WTC11 (cell line): ENCODE data around the gene TRPM4.

Experiments used
- MAX ChIP-seq: sonication (generic); formaldehyde crosslinking; IDR thresholded peaks from 2 replicates; pipeline ENCODE4 v1.8.0; 2022; ENCODE audit warnings: mild to moderate bottlenecking, missing genetic modification reagents
- TF ChIP-seq, protein P1 (sequence below): fragments of 200-600 bp; IDR thresholded peaks from 2 replicates; pipeline ENCODE4 v1.8.0; 2022; ENCODE audit warnings: antibody characterized with exemption
- TF ChIP-seq, protein P2 (sequence below): sonication (generic); formaldehyde crosslinking; conservative IDR thresholded peaks from 2 replicates; pipeline ENCODE4 v1.8.1; 2023; ENCODE audit warnings: mild to moderate bottlenecking, low read depth, missing genetic modification reagents, moderate library complexity

DNA sequence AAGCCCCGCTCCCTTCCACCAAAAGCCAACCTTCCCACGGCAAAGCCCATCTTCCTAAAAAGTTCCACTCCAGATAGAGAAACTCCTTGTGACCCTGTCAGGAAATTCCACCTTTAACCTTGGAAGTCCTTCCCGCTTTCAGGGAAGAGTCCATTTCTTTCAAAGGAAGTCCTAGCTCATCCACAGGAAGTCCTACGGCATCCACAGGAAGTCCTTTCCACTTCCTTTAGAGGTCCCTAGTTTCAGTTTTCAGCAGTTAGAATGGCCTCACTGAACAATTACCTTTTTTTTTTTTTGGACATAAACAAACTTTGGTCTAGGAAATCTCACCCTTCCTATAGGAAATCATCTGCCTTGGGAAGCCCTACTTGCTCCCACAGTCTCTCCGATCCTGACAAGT is 31.7 kb downstream of the TRPM4 start:
- TF ChIP-seq, protein P1, sequence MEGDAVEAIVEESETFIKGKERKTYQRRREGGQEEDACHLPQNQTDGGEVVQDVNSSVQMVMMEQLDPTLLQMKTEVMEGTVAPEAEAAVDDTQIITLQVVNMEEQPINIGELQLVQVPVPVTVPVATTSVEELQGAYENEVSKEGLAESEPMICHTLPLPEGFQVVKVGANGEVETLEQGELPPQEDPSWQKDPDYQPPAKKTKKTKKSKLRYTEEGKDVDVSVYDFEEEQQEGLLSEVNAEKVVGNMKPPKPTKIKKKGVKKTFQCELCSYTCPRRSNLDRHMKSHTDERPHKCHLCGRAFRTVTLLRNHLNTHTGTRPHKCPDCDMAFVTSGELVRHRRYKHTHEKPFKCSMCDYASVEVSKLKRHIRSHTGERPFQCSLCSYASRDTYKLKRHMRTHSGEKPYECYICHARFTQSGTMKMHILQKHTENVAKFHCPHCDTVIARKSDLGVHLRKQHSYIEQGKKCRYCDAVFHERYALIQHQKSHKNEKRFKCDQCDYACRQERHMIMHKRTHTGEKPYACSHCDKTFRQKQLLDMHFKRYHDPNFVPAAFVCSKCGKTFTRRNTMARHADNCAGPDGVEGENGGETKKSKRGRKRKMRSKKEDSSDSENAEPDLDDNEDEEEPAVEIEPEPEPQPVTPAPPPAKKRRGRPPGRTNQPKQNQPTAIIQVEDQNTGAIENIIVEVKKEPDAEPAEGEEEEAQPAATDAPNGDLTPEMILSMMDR: no peak
- TF ChIP-seq, protein P2, sequence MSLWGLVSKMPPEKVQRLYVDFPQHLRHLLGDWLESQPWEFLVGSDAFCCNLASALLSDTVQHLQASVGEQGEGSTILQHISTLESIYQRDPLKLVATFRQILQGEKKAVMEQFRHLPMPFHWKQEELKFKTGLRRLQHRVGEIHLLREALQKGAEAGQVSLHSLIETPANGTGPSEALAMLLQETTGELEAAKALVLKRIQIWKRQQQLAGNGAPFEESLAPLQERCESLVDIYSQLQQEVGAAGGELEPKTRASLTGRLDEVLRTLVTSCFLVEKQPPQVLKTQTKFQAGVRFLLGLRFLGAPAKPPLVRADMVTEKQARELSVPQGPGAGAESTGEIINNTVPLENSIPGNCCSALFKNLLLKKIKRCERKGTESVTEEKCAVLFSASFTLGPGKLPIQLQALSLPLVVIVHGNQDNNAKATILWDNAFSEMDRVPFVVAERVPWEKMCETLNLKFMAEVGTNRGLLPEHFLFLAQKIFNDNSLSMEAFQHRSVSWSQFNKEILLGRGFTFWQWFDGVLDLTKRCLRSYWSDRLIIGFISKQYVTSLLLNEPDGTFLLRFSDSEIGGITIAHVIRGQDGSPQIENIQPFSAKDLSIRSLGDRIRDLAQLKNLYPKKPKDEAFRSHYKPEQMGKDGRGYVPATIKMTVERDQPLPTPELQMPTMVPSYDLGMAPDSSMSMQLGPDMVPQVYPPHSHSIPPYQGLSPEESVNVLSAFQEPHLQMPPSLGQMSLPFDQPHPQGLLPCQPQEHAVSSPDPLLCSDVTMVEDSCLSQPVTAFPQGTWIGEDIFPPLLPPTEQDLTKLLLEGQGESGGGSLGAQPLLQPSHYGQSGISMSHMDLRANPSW (CRISPR knock-in tag): no peak
- no peak for TF ChIP-seq MAX (CRISPR knock-in tag)
